Astrocyte (in vitro differentiated cells and primary cell): Measurements from ENCODE around the gene EAF1. TPM values are rescaled to one million over a fixed set of nuclear protein-coding genes. Genes with fewer than 3 reads are reported as not detected.

Experiments
- DNase-seq: peaks from one replicate; pipeline ENCODE4 v3.0.0-alpha.2; 2010; ENCODE audit warnings: low read depth
- FAIRE-seq: peaks from 2 replicates; lab custom pipeline; 2011; peaks lifted over from hg19 to GRCh38; lab: Jason Lieb, UNC
- H2AFZ ChIP-seq: 2 replicates; pipeline ENCODE4 v1.6.0; 2012; ENCODE audit warnings: low read depth, low read length, inconsistent platforms
- H3K27ac ChIP-seq: 2 replicates; pipeline ENCODE4 v1.5.1; 2011; ENCODE audit warnings: low read depth, low read length, inconsistent platforms
- H3K27me3 ChIP-seq: 2 replicates; pipeline ENCODE4 v1.6.0; 2011; ENCODE audit warnings: low read length, inconsistent platforms; ENCODE audit not compliant: insufficient read depth
- H3K36me3 ChIP-seq: 2 replicates; pipeline ENCODE4 v1.5.1; 2011; ENCODE audit warnings: low read length, inconsistent platforms; ENCODE audit not compliant: insufficient read depth
- H3K4me1 ChIP-seq: 2 replicates; pipeline ENCODE4 v1.5.1; 2011; ENCODE audit warnings: low read length, inconsistent platforms; ENCODE audit not compliant: insufficient read depth
- H3K4me2 ChIP-seq: 2 replicates; pipeline ENCODE4 v1.6.0; 2012; ENCODE audit warnings: low read length, inconsistent platforms
- H3K4me3 ChIP-seq: 2 replicates; pipeline ENCODE4 v1.5.1; 2011; ENCODE audit warnings: low read depth, mild to moderate bottlenecking, low read length, inconsistent platforms; ENCODE audit not compliant: insufficient read depth
- H3K79me2 ChIP-seq: 2 replicates; pipeline ENCODE4 v1.6.0; 2012; ENCODE audit warnings: mild to moderate bottlenecking, low read length, inconsistent platforms; ENCODE audit not compliant: insufficient read depth
- H3K9ac ChIP-seq: 2 replicates; pipeline ENCODE4 v1.6.0; 2012; ENCODE audit warnings: mild to moderate bottlenecking, low read length, inconsistent platforms
- H3K9me3 ChIP-seq: 2 replicates; pipeline ENCODE4 v1.5.1; 2012; ENCODE audit warnings: low read depth, mild to moderate bottlenecking, low read length, inconsistent platforms; ENCODE audit not compliant: insufficient read depth
- H4K20me1 ChIP-seq: 2 replicates; pipeline ENCODE4 v1.6.0; 2012; ENCODE audit warnings: low read length, inconsistent platforms; ENCODE audit not compliant: insufficient read depth
- H3K27ac Mint-ChIP-seq: one replicate; pipeline ENCODE4 v1.8.0; 2021; ENCODE audit warnings: mild to moderate bottlenecking, mixed read lengths; ENCODE audit not compliant: unreplicated experiment
- H3K27me3 Mint-ChIP-seq: one replicate; pipeline ENCODE4 v1.8.0; 2021; ENCODE audit warnings: low read depth, mixed read lengths; ENCODE audit not compliant: unreplicated experiment
- H3K36me3 Mint-ChIP-seq: one replicate; pipeline ENCODE4 v1.8.0; 2021; ENCODE audit warnings: low read depth, mixed read lengths; ENCODE audit not compliant: unreplicated experiment
- H3K4me1 Mint-ChIP-seq: one replicate; pipeline ENCODE4 v1.8.0; 2021; ENCODE audit warnings: low read depth, mixed read lengths; ENCODE audit not compliant: unreplicated experiment
- H3K4me3 Mint-ChIP-seq: one replicate; pipeline ENCODE4 v1.8.0; 2021; ENCODE audit warnings: mild to moderate bottlenecking, moderate library complexity, mixed read lengths; ENCODE audit not compliant: unreplicated experiment
- H3K9me3 Mint-ChIP-seq: one replicate; pipeline ENCODE4 v1.8.0; 2021; ENCODE audit warnings: mild to moderate bottlenecking, mixed read lengths; ENCODE audit not compliant: unreplicated experiment
- CTCF ChIP-seq: IDR thresholded peaks from 2 replicates; pipeline ENCODE4 v1.5.1; 2011; ENCODE audit warnings: low read depth, mild to moderate bottlenecking, inconsistent platforms, low read length, moderate library complexity; ENCODE audit not compliant: insufficient read depth
- EZH2 ChIP-seq: IDR thresholded peaks from 2 replicates; pipeline ENCODE4 v1.6.1; 2012; ENCODE audit warnings: mild to moderate bottlenecking, low read length, inconsistent platforms; ENCODE audit not compliant: insufficient read depth
- total RNA-seq: library from RNA; stranded (reverse); gene quantifications from 2 replicates; pipeline ENCODE4 v1.2.1, GENCODE V29; 2021

EAF1 gene
- total RNA-seq, 1 donor from 2014 or later: 28.8 TPM

- Mint-ChIP-seq H3K27ac (no peak overlapping the region), H3K4me1 (no peaks in the 10 kb centered on the region), H3K36me3 (peaks cover 18% of the 10 kb centered on the region), H3K9me3 (peaks cover 13% of the 10 kb centered on the region), H3K27me3 (peaks cover 31% of the 10 kb centered on the region), H3K4me3 (no peak overlapping the region)
- Histone ChIP-seq H3K9ac (no peak overlapping the region), H3K4me1 (no peaks in the 10 kb centered on the region), H3K4me2 (no peak overlapping the region), H3K9me3 (no peaks in the 10 kb centered on the region), H3K27ac (no peak overlapping the region), H3K4me3 (no peak overlapping the region), H3K79me2 (no peaks in the 10 kb centered on the region), H3K36me3 (no peaks in the 10 kb centered on the region), H4K20me1 (no peaks in the 10 kb centered on the region), H2AFZ (no peak overlapping the region), H3K27me3 (no peaks in the 10 kb centered on the region)
- DNase-seq (no peak), FAIRE-seq (no peak)
- TF ChIP-seq CTCF: no peak
- no peak for TF ChIP-seq EZH2
Measured at GRCh38 chr3:15486020-15486419, 58.6 kb downstream of the EAF1 start.

- FAIRE-seq: no peak
- Histone ChIP-seq H3K9ac (no peak overlapping the region), H3K27ac (no peak overlapping the region), H3K4me1 (no peaks in the 10 kb centered on the region), H2AFZ (no peak overlapping the region), H3K27me3 (no peaks in the 10 kb centered on the region), H4K20me1 (no peaks in the 10 kb centered on the region), H3K4me3 (no peak overlapping the region), H3K4me2 (no peak overlapping the region), H3K9me3 (no peaks in the 10 kb centered on the region), H3K36me3 (no peaks in the 10 kb centered on the region), H3K79me2 (no peaks in the 10 kb centered on the region)
- H3K4me1 Mint-ChIP-seq: no peaks in the 10 kb centered on the region
- TF ChIP-seq CTCF (no peak), EZH2 (no peak)
- no peak overlapping the region for H3K4me3 Mint-ChIP-seq
- peaks cover 27% of the 10 kb centered on the region for H3K27me3 Mint-ChIP-seq
- peaks cover 16% of the 10 kb centered on the region for H3K36me3 Mint-ChIP-seq
- DNase-seq: no peak
- no peak overlapping the region for H3K27ac Mint-ChIP-seq
- peaks cover 10% of the 10 kb centered on the region for H3K9me3 Mint-ChIP-seq
Measured at GRCh38 chr3:15486979-15487378, 59.6 kb downstream of the EAF1 start.

- Histone ChIP-seq H3K9ac (no peak overlapping the region), H4K20me1 (no peaks in the 10 kb centered on the region), H3K9me3 (no peaks in the 10 kb centered on the region), H3K4me1 (no peaks in the 10 kb centered on the region), H3K79me2 (no peaks in the 10 kb centered on the region), H3K27me3 (no peaks in the 10 kb centered on the region), H3K36me3 (no peaks in the 10 kb centered on the region), H3K27ac (no peak overlapping the region), H3K4me2 (no peak overlapping the region), H2AFZ (no peak overlapping the region), H3K4me3 (no peak overlapping the region)
- no peak overlapping the region for H3K27ac Mint-ChIP-seq
- no peak for TF ChIP-seq CTCF
- no peak for TF ChIP-seq EZH2
- DNase-seq (no peak), FAIRE-seq (no peak)
- H3K9me3 Mint-ChIP-seq: peaks cover 6% of the 10 kb centered on the region
- no peak overlapping the region for H3K4me3 Mint-ChIP-seq
- H3K4me1 Mint-ChIP-seq: no peaks in the 10 kb centered on the region
- H3K36me3 Mint-ChIP-seq: peaks cover 16% of the 10 kb centered on the region
- H3K27me3 Mint-ChIP-seq: peaks cover 21% of the 10 kb centered on the region
Measured at GRCh38 chr3:15488002-15488401, 60.6 kb downstream of the EAF1 start.
